HG03354 (cell line): Measurements from ENCODE around the gene SLC22A17.

Experiments used
- ATAC-seq: cut with Tn5 transposase; IDR thresholded peaks from one replicate; pipeline ENCODE4 v1.9.1; 2021; ENCODE audit warnings: mild to moderate bottlenecking; ENCODE audit not compliant: unreplicated experiment, poor library complexity, severe bottlenecking

SLC22A17 gene

GRCh38 chr14:23382731-23383440 is 30.2 kb upstream of the SLC22A17 start:
- ATAC-seq: no peak

GRCh38 chr14:23382276-23382675 is 29.6 kb upstream of the SLC22A17 start:
- ATAC-seq: no peak

GRCh38 chr14:23381871-23382270 is 29.2 kb upstream of the SLC22A17 start:
- no peak for ATAC-seq

DNA sequence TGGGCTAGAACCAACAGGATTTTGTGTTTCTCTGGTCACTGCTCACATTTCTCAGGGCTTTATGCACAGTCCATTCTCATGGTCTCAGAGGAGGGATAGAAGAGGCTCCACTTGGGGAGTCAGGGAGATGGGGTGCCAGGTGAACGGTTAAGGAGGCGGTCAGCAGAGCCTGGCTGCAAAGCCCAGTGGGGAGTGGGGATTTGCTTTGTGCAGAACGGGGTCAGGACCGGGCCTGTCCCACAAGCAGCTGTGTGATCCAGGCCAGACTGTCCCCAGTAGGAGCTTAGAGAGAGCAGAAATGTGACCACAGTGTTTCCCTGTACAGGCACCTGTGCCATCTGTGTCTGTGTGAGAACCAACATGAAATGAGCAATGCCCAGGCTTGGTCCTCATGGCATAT is 28.3 kb upstream of the SLC22A17 start:
- ATAC-seq: no peak

GRCh38 chr14:23380197-23380914 is 27.7 kb upstream of the SLC22A17 start:
- ATAC-seq: no peak

- no peak for ATAC-seq
Measured at GRCh38 chr14:23379366-23380196, 26.9 kb upstream of the SLC22A17 start.

GRCh38 chr14:23378612-23379220 is 26.0 kb upstream of the SLC22A17 start:
- ATAC-seq: no peak

- no peak for ATAC-seq
Measured at GRCh38 chr14:23377573-23378563, 25.2 kb upstream of the SLC22A17 start.

GRCh38 chr14:23377198-23377550 is 24.5 kb upstream of the SLC22A17 start:
- no peak for ATAC-seq

GRCh38 chr14:23376482-23377197 is 24.0 kb upstream of the SLC22A17 start, which contains the start of gene CMTM5:
CMTM5 (plus strand) TSS chr14:23377046; CDS start chr14:23377252, 206 bp downstream.
- ATAC-seq: no peak

GRCh38 chr14:23375527-23376251 is 23.0 kb upstream of the SLC22A17 start:
- no peak for ATAC-seq

DNA sequence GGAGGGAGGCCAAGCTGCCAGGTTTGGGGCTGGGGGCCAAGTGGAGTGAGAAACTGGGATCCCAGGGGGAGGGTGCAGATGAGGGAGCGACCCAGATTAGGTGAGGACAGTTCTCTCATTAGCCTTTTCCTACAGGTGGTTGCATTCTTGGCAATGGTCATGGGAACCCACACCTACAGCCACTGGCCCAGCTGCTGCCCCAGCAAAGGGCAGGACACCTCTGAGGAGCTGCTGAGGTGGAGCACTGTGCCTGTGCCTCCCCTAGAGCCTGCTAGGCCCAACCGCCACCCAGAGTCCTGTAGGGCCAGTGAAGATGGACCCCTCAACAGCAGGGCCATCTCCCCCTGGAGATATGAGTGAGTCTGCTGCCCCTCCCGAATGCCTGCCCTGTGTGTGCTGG is 20.4 kb upstream of the SLC22A17 start:
- no peak for ATAC-seq

- ATAC-seq: no peak
Measured at GRCh38 chr14:23372509-23372908, 19.8 kb upstream of the SLC22A17 start, which contains the start of gene IL25. IL25 (plus strand) TSS chr14:23372809.

- no peak for ATAC-seq
Measured at GRCh38 chr14:23371865-23372264, 19.2 kb upstream of the SLC22A17 start.

- ATAC-seq: no peak
Measured at GRCh38 chr14:23370221-23370620, 17.5 kb upstream of the SLC22A17 start.

DNA sequence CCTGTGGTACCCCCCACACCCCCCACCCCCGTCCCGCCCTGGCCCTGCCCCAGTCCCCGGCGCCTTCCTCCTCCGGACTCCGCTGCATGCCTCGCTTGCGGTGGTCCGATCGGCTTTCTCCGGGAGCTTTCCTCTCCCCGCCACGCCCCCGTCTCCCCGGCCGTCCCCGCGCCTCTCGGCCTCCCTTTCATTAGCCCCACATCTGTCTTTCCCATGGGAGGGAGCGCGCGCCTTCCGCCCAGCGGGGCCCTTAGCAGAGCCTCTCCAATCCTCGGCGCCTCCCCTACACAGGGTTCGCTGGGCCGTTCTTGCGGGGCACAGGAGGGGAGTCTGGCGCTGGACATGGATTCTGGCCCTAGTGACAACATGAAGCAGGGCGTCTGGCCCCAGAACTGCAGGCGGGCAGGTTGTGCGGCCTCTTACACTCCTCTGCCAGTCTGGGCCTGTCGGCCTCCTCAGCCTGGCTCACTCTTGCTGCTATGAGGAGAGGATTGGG is 13.8 kb upstream of the SLC22A17 start:
- no peak for ATAC-seq

DNA sequence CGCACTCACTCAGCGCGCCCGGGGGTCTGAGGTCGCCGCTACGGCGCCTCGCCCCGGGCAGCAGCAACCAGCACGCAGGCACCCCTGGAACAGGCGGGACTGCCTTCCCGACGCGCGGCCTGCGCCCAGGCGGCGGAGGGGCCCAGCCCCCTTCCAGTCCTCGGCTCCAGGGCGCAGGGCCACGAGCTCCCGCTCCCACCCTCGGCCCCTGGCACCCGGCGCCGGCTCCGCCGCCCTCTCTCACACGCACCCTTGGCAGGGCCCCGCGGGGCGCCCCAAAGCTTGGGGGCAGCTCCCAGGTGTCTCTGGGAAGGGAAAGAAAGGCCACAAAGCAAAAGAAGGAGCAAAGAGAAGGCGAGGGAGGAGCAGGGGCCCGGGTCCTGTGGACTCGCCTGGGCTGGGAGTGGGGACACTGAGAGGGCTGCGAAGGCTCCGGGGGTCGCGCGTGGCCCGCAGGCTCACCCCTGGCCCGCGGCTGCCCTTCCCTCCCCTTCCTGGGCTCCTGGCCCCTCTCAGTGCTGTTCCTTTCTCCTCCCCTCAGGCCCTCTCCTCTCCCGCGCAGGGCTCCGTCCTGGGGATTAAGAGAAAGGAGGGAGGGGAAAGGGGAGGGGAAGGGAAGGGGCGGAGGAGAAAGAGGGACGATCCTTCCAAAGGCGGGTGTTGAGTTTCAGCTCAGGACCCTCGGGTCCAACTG is 13.2 kb upstream of the SLC22A17 start:
- ATAC-seq: no peak
